SJCRH30 (cell line): Measurements from ENCODE around the gene STIM1. TPM values are rescaled to one million over a fixed set of nuclear protein-coding genes. Genes with fewer than 3 reads are reported as not detected.
A peak's percentile ranks its signal among the peaks of the same experiment; 100 is the strongest.

ENCODE experiments used
- DNase-seq, 2 experiments: peaks; one replicate each; pipeline ENCODE4 v3.0.0-alpha.2; 2015 to 2020
- H3K27ac ChIP-seq: fragments of 250-450 bp; sonication (Bioruptor Pico); 2 replicates; pipeline ENCODE4 v1.5.1; 2020; ENCODE audit warnings: mild to moderate bottlenecking, moderate library complexity
- H3K27me3 ChIP-seq: fragments of 250-450 bp; sonication (Bioruptor Pico); 2 replicates; pipeline ENCODE4 v1.5.1; 2020; ENCODE audit warnings: mild to moderate bottlenecking, moderate library complexity
- H3K36me3 ChIP-seq: fragments of 250-450 bp; sonication (Bioruptor Pico); 2 replicates; pipeline ENCODE4 v1.5.1; 2020; ENCODE audit warnings: mild to moderate bottlenecking, moderate library complexity
- H3K4me1 ChIP-seq: fragments of 250-450 bp; sonication (Bioruptor Pico); 2 replicates; pipeline ENCODE4 v1.5.1; 2020; ENCODE audit warnings: mild to moderate bottlenecking, moderate library complexity
- H3K4me3 ChIP-seq: fragments of 250-450 bp; sonication (Bioruptor Pico); 2 replicates; pipeline ENCODE4 v1.5.1; 2020; ENCODE audit warnings: mild to moderate bottlenecking, moderate library complexity
- H3K9me3 ChIP-seq: fragments of 250-450 bp; sonication (Bioruptor Pico); replicated peaks from 2 replicates; pipeline ENCODE4 v1.5.1; 2020; ENCODE audit warnings: mild to moderate bottlenecking, moderate library complexity
- total RNA-seq: library from RNA; depleted of rRNA; stranded (reverse); fragments of >200 nt; shearing (Covaris generic); gene quantifications from 2 replicates; pipeline ENCODE4 v1.2.3, GENCODE V29; 2014

The STIM1 gene
- total RNA-seq, 1 experiment from 2014 or later, result 14.7 TPM

DNA sequence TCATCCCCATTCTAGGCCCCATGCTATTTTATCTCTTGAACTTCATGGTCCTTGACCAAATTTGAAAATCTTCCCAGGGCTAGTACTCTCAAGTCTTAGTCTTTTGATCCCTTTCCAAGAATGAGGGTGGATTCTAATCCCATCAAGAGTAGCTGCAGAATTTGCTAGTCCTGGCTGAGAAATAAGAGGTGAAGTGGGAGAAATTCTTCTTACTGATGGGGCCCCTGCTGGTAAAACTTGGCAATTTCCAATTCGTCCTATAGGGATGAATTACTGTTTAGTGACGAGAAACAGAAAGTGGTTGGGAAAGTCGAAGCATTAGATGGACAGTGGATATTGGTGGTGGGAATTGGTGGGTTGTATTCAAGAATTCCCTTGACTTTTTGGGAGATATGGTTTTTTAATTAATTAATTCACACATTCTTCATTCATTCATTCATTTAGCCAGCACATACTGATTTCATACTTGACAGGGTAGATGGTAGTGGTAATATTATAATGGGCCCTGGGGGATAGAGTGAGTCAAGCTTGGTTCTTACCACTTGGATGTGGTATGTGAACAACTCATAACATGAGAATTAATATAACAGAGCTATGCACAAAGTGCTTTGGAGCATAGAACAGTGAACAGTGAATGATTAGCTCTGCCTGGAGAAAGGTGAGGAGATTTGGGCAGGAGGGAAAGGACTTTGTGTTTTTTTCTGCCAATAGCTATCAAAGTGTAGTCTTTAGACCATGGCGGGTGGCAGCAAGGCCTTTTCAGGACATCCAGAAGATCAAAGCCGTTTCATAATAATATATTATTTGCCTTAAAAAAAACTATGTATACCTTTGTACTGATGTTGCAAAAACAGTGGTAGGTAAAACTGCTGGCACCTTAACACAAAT lies 103.8 kb downstream of the STIM1 start:
- Histone ChIP-seq H3K9me3 (no peaks in the 10 kb centered on the region), H3K27me3 (no peaks in the 10 kb centered on the region), H3K27ac (no peak overlapping the region), H3K4me3 (no peak overlapping the region), H3K36me3 (no peaks in the 10 kb centered on the region), H3K4me1 (peaks cover 4% of the 10 kb centered on the region)
- DNase-seq, result no peak

DNA sequence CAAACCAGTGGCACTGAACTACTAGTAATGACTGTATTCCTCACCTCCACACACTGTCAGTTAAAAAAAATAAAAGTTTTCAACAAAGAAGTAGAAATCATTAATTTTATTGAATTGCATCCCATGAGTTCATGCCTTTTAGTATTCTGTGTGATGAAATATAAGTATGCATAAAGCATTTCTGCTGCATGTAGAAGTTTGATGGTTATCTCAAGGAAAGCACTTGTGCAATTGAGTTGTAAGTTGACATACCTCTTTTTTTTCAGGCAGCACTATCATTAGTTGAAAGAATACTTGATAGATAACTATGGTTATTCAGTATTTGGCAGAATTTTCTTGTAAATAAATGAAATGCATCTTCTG lies 104.4 kb downstream of the STIM1 start:
- peaks cover 5% of the 10 kb centered on the region for H3K4me1 ChIP-seq
- no peaks in the 10 kb centered on the region for H3K9me3 ChIP-seq
- DNase-seq, result no peak
- no peaks in the 10 kb centered on the region for H3K27me3 ChIP-seq
- no peak overlapping the region for H3K27ac ChIP-seq
- no peaks in the 10 kb centered on the region for H3K36me3 ChIP-seq
- no peak overlapping the region for H3K4me3 ChIP-seq

DNA sequence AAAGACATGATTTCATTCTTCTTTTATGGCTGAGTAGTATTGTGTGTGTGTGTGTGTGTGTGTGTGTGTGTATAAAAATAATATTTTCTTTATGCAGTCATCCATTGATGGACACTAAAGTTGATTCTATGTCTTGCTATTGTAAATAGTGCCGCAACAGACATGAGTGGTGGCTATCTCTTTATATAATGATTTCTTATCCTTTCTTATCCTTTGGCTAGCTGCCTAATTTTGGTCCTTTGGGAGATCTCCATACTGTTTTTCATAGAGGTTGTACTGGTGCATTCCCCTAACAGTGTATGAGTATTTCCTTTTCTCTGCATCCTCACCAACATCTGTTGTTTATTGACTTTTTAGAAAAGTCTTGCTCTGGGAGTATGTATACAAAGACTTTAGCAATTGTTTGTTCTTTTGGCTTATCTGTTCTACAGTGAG lies 107.0 kb downstream of the STIM1 start:
- peak in 1 of 2 experiments; percentile 26 for DNase-seq
- H3K9me3 ChIP-seq, result no peaks in the 10 kb centered on the region

GRCh38 chr11:3964056-3964455 lies 108.6 kb downstream of the STIM1 start:
- H3K27ac ChIP-seq, result no peak overlapping the region
- no peak overlapping the region for H3K4me3 ChIP-seq
- peaks cover 5% of the 10 kb centered on the region for H3K4me1 ChIP-seq

More for the DNA sequence above, 107.0 kb downstream of the STIM1 start:
- H3K27me3 ChIP-seq, result no peaks in the 10 kb centered on the region
- H3K36me3 ChIP-seq, result no peaks in the 10 kb centered on the region
- no peak overlapping the region for H3K27ac ChIP-seq
- H3K4me3 ChIP-seq, result no peak overlapping the region
- peaks cover 5% of the 10 kb centered on the region for H3K4me1 ChIP-seq

GRCh38 chr11:3964935-3965604 lies 109.6 kb downstream of the STIM1 start:
- H3K36me3 ChIP-seq, result no peaks in the 10 kb centered on the region
- peaks cover 5% of the 10 kb centered on the region for H3K4me1 ChIP-seq
- no peak overlapping the region for H3K4me3 ChIP-seq
- no peak overlapping the region for H3K27ac ChIP-seq
- H3K27me3 ChIP-seq, result no peaks in the 10 kb centered on the region
- DNase-seq, result no peak
- no peaks in the 10 kb centered on the region for H3K9me3 ChIP-seq

More at GRCh38 chr11:3964056-3964455, 108.6 kb downstream of the STIM1 start:
- DNase-seq, result peak in 1 of 2 experiments; percentile 30
- Histone ChIP-seq H3K36me3 (no peaks in the 10 kb centered on the region), H3K9me3 (no peaks in the 10 kb centered on the region), H3K27me3 (no peaks in the 10 kb centered on the region)

DNA sequence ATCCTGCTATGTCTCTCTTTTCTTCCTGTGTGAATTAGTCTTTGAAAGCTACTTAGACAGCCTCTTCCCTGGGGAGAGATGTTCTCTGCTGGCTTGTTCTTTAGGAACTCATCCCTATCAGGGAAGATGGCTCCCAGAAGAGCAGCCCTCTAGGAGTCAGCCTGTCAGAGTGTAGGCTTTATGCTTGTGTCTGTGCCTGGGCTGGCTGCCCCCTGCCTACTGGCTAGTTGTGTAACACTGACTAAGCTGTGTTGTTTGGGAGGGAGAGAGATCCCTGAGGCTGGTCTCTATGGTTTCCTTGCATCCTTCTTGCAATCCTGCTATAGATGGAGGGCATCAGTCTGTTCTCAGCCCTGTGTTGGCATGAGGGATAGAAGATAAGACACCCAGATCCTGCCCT lies 112.2 kb downstream of the STIM1 start:
- Histone ChIP-seq H3K36me3 (no peaks in the 10 kb centered on the region), H3K4me1 (peaks cover 5% of the 10 kb centered on the region), H3K27ac (no peak overlapping the region)

DNA sequence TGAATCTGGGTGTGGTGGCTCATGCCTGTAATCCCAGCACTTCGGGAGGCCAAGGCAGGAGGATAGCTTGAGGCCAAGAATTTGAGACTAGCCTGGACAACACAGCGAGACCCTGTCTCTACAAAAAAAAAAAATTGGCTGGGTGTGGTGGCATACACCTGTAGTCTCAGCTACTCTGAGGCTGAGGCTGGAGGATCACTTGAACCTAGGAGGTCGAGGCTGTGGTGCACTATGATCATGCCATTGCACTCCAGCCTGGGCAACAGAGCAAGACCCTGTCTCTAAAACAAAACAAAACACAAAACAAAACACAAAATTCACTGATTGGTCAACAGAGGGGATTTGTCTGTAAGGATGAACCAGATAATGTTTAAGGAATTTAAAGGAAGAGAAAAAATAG lies 113.7 kb downstream of the STIM1 start:
- Histone ChIP-seq H3K27me3 (no peaks in the 10 kb centered on the region), H3K27ac (no peak overlapping the region)

More for the DNA sequence above, 112.2 kb downstream of the STIM1 start:
- DNase-seq, result no peak
- no peaks in the 10 kb centered on the region for H3K9me3 ChIP-seq
- H3K4me3 ChIP-seq, result no peak overlapping the region
- H3K27me3 ChIP-seq, result no peaks in the 10 kb centered on the region

GRCh38 chr11:3969613-3970012 lies 114.1 kb downstream of the STIM1 start:
- Histone ChIP-seq H3K36me3 (no peaks in the 10 kb centered on the region), H3K4me1 (no peaks in the 10 kb centered on the region), H3K27ac (no peak overlapping the region), H3K4me3 (no peak overlapping the region), H3K27me3 (no peaks in the 10 kb centered on the region), H3K9me3 (no peaks in the 10 kb centered on the region)
- no peak for DNase-seq

More for the DNA sequence above, 113.7 kb downstream of the STIM1 start:
- Histone ChIP-seq H3K9me3 (no peaks in the 10 kb centered on the region), H3K4me1 (peaks cover 2% of the 10 kb centered on the region; the same call in 1 of the 2 replicates), H3K36me3 (no peaks in the 10 kb centered on the region), H3K4me3 (no peak overlapping the region)
- no peak for DNase-seq

DNA sequence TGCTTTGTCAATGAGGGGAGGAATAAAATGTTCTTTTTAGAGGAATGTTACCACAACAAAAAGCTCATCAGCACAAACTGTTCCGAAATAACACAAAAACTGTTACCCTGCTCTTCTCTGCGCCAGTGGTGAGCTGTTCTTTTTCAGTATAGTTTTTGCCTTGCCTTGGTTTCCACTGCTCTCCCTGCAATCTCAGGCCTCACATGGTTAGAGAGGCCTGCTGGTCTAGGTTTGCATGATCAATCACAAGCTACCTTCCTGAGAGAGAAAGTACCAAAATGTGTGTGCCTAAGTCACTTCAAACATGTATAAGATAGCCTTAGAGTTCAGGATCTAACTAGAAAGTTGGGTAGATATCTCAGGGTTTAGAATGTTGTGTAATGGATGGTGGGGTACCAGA lies 114.6 kb downstream of the STIM1 start:
- no peak overlapping the region for H3K27ac ChIP-seq
- DNase-seq, result no peak
- no peaks in the 10 kb centered on the region for H3K27me3 ChIP-seq
- H3K4me3 ChIP-seq, result no peak overlapping the region
- H3K4me1 ChIP-seq, result no peaks in the 10 kb centered on the region
- H3K9me3 ChIP-seq, result no peaks in the 10 kb centered on the region
- H3K36me3 ChIP-seq, result no peaks in the 10 kb centered on the region

GRCh38 chr11:3971756-3972404 lies 116.4 kb downstream of the STIM1 start:
- no peaks in the 10 kb centered on the region for H3K4me1 ChIP-seq
- no peak for DNase-seq
- H3K9me3 ChIP-seq, result no peaks in the 10 kb centered on the region
- H3K36me3 ChIP-seq, result no peaks in the 10 kb centered on the region
- no peaks in the 10 kb centered on the region for H3K27me3 ChIP-seq
- no peak overlapping the region for H3K27ac ChIP-seq
- H3K4me3 ChIP-seq, result no peak overlapping the region

DNA sequence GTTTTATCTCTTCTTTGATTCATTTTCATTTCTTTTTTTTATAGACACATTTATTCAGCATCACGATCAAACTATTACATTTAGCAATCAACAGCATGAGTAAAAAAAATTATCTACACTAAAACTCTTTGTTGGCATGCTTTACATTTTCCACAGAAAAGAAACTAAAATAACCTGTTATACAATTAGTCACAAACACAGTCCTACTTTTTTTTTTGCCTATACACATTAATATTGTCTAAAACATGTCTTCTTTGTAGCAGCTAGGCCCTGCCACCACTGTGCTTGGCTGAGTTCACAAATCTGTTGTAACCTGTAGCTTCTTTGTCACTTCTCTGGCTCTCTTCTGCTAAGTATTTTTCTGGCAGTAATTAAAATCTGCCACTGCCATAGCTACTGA lies 117.0 kb downstream of the STIM1 start:
- no peaks in the 10 kb centered on the region for H3K36me3 ChIP-seq
- H3K4me1 ChIP-seq, result no peaks in the 10 kb centered on the region
- no peaks in the 10 kb centered on the region for H3K27me3 ChIP-seq
- H3K27ac ChIP-seq, result no peak overlapping the region
- no peak for DNase-seq
- H3K9me3 ChIP-seq, result no peaks in the 10 kb centered on the region
- no peak overlapping the region for H3K4me3 ChIP-seq

- Histone ChIP-seq H3K4me3 (no peak overlapping the region), H3K9me3 (no peaks in the 10 kb centered on the region), H3K36me3 (no peaks in the 10 kb centered on the region), H3K4me1 (no peaks in the 10 kb centered on the region), H3K27ac (no peak overlapping the region), H3K27me3 (no peaks in the 10 kb centered on the region)
- no peak for DNase-seq
These were observed 121.6 kb downstream of the STIM1 start for GRCh38 chr11:3977078-3977477.

DNA sequence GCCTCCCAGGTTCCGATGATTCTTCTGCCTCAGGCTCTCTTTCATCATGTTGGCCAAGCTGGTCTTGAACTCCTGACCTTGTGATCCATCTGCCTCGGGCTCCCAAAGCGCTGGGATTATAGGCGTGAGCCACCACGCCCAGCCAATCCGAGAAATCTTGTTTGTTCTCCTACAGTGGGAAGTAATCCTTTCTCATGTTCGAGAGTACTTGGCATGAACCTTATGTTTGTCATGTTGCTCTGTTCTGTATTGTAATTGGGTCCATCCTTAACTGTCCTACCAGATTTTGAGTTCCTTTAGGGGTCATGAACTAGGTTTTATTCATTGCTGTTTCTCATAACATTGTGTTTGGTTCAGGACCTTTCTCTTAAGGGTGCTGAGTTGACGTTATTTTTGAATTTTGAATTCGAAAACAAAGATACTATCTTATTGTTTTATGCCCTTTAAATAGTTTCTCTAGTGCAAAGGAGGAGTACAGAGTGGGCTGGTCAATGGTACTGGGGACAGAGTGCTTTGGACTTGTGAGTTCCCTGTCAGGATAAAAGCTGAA lies 125.7 kb downstream of the STIM1 start:
- no peak for DNase-seq
- no peak overlapping the region for H3K27ac ChIP-seq
- H3K4me3 ChIP-seq, result no peak overlapping the region
- no peaks in the 10 kb centered on the region for H3K36me3 ChIP-seq
- no peaks in the 10 kb centered on the region for H3K9me3 ChIP-seq
- no peaks in the 10 kb centered on the region for H3K27me3 ChIP-seq
- H3K4me1 ChIP-seq, result no peaks in the 10 kb centered on the region

GRCh38 chr11:3982431-3982830 lies 127.0 kb downstream of the STIM1 start:
- no peak overlapping the region for H3K4me3 ChIP-seq
- no peak overlapping the region for H3K27ac ChIP-seq
- H3K27me3 ChIP-seq, result no peaks in the 10 kb centered on the region
- H3K9me3 ChIP-seq, result no peaks in the 10 kb centered on the region
- H3K36me3 ChIP-seq, result no peaks in the 10 kb centered on the region
- DNase-seq, result no peak
- no peaks in the 10 kb centered on the region for H3K4me1 ChIP-seq

GRCh38 chr11:3983101-3983500 lies 127.6 kb downstream of the STIM1 start:
- Histone ChIP-seq H3K4me3 (no peak overlapping the region), H3K36me3 (no peaks in the 10 kb centered on the region), H3K27ac (no peak overlapping the region), H3K27me3 (no peaks in the 10 kb centered on the region), H3K9me3 (no peaks in the 10 kb centered on the region), H3K4me1 (no peaks in the 10 kb centered on the region)
- no peak for DNase-seq
